HG02642 (cell line): ENCODE results near the gene RAD51B.

ENCODE experiments used
- ATAC-seq: cut with Tn5 transposase; IDR thresholded peaks from one replicate; pipeline ENCODE4 v1.9.1; 2021; ENCODE audit warnings: mild to moderate bottlenecking; ENCODE audit not compliant: unreplicated experiment, poor library complexity

RAD51B gene

DNA sequence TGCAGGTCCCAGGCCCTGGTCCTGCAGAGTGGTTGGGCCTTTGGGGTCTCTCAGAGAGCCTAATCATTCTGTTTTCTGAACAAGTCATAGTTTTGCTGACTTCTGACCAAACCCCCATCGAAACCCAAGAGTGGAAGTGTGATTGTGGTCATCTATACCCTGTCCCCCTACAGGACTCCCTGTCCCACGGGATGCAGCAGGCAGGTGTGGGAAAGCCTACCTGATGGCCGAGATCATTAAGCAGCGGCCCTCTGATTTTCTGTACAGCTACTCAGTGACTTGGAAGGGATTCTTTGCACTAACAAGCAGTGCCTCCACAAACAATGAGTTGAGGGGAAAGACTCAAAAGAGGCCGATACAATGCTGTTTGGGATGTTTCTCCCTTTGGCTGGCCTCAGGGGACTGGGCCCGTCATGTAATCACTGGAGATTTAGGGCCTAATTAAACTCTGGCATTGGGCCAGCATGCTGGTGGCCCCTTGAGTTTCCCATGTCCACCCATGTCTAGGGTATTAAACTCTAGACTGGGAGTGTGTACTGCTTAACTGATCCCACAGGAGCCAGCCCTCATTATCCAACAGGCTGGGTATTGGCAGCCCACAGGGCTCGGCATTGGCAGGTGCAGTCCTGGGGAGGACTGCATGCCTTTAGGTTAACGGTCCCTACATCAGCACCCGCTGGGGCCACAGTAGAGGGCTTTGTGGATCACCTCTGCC is 780.5 kb downstream of the RAD51B start:
- no peak for ATAC-seq

DNA sequence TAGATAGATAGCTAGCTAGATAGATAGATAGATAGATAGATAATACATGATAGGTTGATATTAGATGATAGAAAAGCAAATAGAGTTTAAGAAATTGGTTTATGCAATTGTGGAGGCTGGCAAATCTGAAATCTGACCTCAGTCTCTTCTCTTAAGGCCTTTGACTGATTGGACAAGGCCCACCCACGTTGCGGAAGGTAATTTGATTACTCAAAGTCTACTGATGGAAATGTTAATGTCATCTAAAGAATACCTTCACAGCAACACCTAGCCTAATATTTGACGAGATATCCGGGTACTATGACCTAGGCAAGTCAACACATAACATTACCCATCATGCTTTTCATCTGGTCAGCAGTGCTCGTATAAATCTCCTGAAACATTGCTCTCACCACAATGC is 782.9 kb downstream of the RAD51B start:
- no peak for ATAC-seq

DNA sequence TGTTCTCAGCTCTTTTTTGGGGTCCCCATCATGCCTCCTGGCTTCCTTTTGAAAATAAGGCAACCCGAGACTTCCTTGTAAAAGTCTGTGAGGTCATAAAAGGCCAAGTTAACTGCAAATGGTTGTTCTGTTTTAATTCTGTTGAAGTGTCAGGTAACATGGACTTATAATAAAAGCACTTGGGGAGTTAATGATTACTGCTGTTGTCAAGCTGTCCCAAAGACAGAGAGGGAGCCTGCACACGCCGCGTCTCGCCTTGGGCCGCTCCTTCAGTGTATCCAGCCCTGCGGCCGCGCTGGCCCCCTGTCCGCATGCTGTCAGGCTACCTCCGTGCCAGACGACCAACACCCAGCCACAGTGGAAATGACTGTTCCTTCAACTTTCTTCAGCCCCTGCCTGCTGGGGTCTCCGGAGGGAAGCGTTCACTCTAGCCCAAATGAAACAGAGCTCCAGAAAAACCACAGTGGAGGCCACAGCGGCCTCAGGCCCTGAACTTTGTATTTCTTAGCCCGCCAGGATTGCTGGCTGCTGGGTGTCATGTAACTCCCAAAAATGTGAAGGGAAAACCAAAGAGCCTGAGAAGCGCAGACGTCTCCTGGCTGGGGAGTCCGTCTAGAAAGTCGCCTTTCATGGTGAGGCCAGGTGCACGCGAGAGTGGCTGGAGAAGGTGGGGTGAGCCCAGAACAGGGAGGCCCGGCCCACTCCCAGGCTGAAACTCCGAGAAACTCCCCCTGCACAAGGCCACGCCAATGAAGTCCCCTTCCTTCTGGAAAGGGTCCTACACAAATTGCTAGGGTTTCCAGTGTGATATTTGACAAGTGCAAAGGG is 784.2 kb downstream of the RAD51B start:
- ATAC-seq: no peak

DNA sequence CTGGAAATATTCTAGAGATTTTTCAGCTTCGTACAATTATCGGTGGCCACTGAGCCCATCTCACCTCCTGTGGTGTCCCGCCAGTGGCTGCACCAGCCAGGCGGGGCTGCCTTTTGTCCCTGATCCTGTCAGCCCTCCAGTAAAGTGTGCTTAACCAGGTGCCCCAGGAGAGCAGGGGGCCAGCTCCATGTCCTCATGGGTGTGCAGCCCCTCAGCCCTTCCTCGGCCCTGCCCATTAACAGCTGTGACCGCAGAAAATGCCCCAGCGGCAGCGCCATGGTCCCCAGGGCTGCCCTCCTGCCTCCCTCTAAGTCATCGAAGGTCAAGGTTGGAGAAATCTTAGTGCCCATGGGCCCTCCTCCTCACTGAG is 784.8 kb downstream of the RAD51B start:
- ATAC-seq: no peak

DNA sequence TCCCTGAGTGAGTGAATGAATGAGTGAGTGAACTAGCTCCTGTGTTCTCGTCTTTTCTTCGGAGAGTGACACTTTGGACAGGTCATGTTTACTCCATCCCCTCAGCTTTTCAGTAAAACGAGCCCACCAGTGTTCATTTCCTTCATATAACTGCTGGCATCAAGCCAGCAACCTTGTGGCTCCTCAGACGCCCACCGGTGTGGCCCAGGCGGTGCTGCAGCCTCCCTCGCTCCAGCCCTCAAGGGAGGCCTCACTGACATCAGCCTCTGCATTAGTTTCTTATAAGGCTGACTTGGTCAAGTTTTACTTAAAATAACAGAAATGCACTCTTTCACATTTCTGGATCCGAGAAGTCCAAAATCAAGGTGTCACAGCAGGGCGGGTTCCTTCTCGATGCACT is 785.2 kb downstream of the RAD51B start:
- ATAC-seq: no peak

DNA sequence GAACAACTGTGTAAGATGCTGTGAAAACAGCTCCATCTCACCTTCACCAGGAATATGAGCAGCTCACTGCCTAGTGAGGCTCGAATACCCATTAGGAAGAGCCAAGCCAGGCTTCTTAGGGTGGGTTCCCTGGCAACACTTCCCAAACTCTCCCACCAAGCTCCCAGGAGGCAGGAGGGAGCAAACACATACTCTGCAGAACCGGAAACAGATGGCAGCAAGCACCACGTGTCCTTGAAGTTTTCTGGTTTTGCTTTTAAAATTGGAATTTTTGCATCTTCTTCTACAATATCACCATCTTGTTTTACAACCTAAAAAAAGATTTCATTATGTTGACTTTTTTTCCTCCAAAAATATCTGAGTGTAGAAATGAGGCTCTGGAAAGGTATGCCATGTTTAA is 786.6 kb downstream of the RAD51B start:
- ATAC-seq: no peak

DNA sequence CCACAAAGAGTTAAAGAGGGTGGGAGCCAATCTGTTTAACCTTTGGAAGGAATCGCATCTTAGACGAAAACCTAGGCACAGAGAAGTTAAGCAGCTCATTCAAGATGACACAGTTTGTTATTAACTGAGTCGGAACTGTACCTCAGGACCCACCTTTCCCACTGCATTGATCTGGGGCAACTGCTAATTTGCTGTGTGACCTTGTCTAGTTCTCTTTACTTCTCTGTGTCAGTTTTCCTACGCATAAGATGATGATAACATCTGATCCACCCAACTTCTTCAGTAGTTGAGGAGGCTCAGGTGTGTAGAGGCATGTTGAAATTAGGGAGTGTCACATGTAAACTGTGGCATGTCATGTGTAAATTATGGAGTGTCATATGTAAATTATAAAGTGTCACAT is 787.1 kb downstream of the RAD51B start:
- no peak for ATAC-seq

DNA sequence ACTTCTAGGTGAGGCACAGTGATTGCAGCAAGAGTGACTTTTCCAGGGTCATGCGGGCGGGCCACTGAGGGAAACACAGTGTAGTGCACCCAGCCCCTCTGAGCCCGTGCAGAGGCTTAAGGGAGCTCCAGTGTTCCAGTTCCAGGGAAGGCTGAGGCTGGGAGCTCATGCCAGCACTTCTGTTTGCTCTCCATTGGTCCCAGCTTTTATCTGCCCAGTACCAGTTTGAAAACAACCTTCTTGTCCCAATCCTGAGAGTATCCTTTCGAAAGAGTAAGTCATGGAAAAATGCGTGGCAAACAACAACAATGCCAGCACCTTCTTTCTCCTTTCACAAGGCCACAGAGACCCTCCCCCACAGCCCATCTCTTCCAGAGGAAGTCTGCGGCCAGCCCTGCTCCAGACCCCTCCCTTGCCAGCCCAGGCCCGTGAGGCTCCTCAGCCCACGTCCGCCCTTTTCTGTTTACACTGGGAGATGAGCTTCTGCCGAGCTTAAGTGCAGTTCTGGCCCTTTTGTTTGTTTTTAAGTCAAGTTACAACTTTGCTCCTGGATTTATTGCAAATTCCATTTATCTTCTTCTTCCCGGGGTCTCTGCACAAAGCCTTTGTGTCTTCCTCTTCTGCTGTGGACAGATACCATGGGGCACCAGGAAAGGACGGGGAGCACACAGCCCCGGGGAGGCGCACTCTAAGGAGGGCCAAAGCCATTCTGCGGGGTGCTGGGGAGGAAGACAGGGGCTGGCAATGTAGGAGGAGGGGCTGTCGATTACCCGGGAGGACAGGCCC is 787.7 kb downstream of the RAD51B start:
- ATAC-seq: no peak

DNA sequence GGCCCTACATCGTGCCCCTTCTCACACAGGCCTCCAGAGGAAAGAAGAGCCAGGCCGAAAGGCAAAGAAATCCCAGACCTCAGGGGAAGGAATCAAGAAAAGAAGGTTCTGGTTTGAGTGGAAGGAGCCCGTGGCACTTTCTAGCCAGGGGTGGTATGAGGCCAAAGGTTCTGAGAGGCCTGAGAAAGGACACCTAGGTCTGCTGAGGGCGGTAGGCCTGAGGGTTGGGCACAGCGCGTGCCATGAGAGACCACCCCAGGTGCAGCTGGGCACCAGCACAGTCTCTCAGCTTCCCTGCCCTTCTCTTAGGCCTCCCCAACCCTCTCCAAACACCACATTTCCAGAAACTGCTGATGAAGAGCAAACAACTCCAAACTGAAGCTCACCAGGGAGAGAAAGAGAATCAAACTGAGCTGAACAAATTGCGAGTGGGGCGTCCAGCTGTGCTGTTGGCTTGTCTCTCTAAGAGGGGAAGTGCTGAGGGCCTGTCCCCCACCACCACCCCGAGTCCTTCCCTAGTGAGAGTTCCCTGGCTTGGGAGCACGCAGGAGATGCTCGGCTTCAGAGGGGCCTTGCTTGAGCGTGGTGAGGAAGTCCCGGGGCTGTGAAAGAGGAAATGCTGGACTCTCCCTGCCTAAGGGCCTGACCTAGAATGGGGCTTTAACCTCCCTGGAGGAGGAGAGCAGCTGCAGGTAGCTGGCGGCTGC is 788.4 kb downstream of the RAD51B start:
- no peak for ATAC-seq

DNA sequence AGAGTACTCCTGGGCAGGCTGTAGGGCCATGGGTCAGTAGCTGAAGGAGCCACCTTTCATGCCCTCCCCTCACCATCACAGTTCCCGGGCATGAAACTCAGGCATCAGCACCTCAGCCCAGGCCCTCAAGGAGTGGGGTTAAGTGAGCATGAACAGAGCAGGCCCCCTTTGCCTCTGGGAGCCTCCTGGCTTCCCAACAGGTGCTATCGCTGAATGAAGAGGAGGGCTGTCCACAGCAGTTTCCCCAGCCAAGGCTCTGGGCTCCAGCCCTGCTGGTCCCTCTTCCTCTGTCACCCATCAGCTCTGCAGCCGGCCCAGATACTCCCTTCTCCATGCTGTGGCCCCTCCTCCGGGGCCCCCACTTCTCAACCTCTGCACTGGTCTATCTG is 789.0 kb downstream of the RAD51B start:
- ATAC-seq: no peak

DNA sequence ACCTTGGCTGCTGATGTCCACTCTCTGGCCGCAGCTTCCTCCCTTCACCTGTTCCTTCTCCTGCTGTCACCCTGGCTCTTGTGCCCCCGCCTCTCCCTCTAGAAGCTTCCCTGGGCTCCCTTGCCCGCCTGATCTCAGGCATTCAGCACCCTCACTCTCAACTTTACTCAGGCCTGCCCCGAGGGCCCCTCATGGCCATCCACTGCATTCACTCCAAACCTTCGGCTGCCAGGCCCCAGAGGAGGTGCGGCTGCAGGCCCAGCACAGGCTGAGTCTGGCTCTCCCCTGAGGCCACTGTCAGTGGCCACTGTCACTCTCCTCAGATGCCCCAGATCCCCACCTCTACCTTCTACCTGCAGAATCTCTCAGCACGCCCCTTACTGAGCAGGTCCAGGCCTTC is 789.4 kb downstream of the RAD51B start:
- ATAC-seq: no peak

DNA sequence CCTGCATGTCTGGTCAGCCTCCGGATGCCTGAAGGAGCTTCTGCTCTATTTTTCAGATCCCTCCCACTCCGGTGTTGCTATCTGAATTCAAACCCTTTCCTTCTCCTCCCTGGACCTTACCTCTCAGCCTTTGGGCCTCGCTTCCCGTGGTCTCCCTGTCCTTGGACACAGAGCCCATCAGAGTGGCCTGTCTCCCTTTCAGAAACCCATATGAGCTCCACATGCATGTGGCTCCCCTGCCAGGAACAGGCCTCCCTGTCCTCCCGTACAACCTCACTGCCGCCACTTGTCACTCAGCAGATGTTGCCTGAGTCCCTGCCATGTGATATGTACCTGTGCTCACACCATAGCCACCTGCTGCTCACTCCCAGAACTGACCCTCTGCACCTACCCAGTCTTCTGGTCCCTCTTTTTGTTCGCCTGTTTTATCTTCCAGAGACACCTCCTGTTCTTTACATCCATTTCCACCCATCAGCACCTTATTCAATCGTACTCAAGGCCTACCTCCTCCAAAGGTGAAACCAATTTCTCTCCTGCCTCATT is 790.7 kb downstream of the RAD51B start:
- ATAC-seq: no peak

DNA sequence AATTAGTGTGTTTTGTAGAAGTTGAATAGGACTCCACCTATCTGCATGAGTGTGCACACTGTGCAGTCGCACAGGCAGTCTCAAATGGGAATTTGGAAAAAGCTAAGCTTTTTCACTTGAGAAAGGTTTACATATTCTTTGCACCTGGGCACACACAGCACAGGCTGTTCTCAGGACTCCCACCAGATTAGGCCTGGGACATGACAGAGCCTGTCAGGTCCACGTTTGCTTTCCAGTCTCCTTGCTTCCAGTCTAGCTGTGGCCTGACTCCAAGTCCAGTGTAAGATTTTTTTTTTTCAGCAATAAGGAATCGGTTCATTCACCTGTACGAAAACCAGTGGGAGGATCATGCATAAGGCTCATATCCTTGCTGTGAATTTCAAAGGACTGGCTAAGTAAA is 792.0 kb downstream of the RAD51B start:
- ATAC-seq: no peak

DNA sequence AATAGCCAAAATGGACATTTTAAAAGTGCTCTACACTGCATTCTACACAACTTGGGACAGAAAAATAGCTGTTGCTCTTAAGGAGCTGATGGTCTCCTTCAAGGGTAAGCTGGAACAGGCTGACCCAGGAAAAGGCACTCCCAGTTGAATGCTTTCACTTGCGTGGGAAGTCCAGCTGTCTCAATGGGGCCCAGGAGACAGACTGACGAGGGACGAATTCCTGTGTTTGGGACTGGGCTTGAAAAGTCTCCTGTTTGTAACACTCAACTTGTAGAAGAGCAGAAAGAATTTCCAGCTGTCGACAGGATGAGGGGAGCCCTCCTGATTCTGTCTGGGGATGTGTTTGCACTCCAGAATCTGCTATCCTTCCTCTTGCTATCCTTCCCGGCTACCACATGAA is 792.5 kb downstream of the RAD51B start:
- no peak for ATAC-seq

DNA sequence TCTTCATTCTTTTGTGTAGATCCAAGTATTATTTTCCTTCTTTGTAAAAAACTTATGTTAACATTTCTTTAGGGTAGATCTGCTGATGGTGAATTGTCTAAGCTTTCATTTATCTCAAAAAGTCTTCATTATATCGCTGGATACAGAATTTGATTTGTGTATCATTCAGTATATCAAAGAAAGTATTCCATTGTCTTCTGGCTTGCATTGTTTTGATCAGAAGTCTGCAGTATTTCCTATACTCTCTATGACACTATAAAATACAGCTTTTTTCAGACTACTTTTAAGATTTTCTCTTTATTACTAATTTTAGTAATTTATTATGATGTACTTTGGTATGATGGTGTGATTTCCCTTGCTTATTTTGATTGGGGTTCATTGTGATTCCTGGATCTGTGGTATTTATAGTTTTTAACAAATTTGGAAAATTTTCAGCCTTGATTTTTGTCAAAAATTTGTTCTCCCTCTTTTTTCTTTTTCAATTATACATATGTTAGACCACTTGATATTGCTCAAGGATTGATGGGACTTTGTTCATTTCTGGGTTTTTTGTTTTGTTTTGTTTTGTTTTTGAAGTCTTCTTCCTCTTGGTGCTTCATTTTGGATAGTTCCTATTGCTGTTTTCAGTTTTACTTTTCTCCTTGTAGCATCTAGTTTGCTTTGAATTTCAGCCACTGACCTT is 796.8 kb downstream of the RAD51B start:
- no peak for ATAC-seq

DNA sequence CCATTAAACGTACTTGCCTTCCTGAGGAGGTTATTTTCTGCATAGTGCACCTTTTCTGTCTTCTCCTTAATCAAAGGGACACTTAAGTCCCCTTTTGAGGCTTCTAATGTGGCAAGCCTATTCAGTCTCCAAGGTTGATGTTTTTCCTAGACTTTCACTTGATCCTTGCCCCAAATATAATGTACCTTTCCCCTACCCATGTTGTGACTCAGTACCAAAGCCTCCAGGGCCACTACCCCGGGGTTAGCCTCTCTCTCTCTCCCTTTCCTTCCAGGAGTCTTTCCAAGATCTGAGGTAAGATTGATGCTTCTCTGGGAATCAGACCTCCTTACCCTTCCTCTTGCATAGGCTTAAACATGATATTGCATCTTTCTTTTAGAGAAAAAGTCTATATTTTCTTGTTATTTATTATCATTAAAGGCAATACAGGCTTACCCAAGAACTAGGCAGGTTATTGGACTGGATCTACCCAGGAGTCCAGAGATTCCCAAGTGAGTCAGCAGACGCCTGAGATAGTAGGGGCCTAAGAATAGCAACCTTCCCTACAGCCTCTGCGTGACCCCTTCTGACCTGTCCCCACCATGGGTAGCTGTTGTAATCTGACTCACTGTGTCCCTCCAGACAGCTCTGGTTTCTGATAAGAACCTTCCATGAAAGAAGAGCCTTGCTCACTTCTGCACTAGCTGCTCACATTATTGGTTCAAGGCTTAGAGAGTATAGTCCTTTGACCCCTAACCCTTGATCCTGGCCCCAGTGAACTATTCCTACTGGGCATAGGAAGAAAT is 800.4 kb downstream of the RAD51B start:
- no peak for ATAC-seq

DNA sequence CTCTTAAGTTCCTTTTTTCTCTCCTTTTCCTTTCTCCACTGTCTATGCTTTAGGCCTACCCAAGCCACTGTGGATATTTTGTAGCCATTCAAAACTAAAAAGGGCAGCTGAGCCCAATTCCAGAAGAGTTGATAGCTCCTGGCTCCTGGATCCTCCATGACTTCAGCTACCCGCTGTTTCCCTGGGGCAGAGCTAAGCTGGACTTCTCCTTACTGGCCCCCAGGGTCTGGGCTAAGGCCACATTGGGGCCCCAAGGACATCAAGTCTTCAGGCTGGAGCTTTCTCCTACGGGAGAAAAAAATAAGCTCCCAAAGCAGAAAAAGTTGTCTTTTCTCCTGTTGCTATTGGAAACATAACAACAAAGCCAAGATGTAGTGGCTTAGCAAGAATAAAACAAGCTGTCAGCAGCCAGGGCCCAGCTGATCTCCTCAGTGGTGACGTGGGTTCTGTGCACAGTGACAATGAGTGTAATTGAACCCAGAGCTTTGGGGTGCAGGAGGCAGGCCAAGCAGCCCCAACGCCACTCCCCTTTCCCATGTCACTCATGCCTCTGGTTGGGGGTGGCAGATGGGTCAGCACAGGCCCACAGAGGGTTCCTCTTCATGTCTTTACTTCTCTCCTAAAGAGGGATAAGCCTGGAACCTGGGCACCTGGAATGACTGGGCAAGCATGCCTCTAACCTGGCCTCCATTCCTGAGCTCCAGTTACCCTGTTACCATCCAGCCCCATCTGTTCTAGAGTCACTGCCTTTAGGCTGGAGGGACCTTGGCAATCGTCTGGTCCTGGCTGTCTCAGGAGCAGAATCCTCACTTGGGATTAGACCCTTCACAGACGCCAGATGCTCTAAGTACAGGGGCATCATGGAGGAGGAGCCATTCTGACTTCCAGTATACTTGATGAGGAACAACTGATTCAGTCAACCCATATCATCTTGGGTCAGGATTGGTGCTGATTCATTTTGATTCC is 802.1 kb downstream of the RAD51B start:
- no peak for ATAC-seq

DNA sequence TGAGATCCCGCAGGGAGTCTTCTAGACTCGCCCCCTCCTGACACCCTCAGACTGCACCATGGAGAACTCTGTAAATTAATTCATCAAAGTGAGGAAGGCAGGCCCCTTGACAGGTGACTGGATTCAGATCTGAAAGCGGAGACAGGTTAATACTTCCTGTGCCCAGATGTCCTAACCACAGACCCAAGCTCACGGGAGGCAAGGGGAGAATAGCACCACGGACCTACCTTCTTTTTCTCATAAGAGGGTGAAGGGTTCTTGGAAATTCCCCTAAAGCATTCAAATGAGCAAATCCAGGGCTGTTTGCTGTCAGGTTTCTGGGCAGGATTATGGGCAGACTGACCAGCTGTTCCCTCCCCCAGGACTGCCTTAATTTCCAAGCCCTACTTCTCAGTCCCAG is 803.3 kb downstream of the RAD51B start:
- ATAC-seq: no peak
